Midbrain (tissue), 1 donor: ENCODE data around the gene CD200R1.

Experiments
- DNase-seq: peaks from one replicate; lab custom pipeline; 2025; lab: John Stamatoyannopoulos, UW

CD200R1 gene

GRCh38 chr3:112888381-112889085 lies 86.4 kb downstream of the CD200R1 start:
- DNase-seq = no peak

- DNase-seq = no peak
Measured at GRCh38 chr3:112884678-112885290, 90.1 kb downstream of the CD200R1 start.

- no peak for DNase-seq
Measured at GRCh38 chr3:112881891-112882290, 93.0 kb downstream of the CD200R1 start.

GRCh38 chr3:112875561-112875960 lies 99.3 kb downstream of the CD200R1 start:
- no peak for DNase-seq

GRCh38 chr3:112874725-112875124 lies 100.2 kb downstream of the CD200R1 start:
- no peak for DNase-seq

DNA sequence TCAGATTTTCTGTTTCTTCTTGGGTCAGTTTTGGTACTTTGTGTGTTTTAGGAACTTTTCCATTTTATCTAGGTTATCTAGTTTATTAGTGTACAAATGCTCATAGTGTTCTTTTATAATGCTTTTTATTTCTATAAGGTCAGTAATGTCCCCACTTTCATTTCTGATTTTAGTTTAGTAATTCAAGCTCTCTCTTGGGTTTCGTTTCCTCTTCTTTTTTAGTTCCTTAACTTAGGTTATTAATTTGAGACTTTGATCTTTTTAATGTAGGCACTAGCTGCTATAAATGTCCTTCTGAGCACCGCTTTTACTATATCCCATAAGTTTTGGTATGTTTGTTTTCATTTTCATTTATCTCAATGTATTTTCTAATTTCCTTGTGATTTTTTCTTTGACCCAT lies 101.3 kb downstream of the CD200R1 start:
- no peak for DNase-seq

- DNase-seq = no peak
Measured at GRCh38 chr3:112871735-112872134, 103.2 kb downstream of the CD200R1 start.
